ENCODE results near the gene OGDHL. TPM values are rescaled to one million over a fixed set of nuclear protein-coding genes. Genes with fewer than 3 reads are reported as not detected.
"Not testable (repeated sequence)": the region's sequence is repeated elsewhere in the genome, so short reads cannot be mapped to it uniquely, and the experiment has no call there.

OGDHL gene
- total and polyA plus RNA-seq, 9 of the 15 experiments (the other 6 are each of a cell fraction or from before 2014, with no cell fraction given), result 0.01 to 1.8 (median 0.91) TPM

DNA sequence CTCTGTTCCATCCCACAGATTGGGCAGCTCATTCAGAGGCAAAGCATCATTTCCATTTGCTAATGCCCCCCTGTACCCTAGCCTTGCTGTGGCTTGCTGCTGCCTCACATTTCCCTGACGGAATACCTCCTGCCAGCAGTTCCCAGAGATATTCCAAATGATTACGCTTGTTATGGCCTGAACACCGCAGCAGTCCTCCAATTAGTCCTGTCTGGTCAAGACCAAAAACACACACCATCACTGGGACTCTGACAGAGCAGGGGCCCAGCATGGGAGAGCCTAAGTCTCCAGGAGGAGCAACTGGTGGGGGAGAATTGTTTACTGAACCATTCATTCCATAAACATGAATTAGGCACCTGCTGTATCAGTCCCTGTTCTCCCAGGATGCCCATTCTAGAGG lies 6.1 kb downstream of the OGDHL start:
- no TSS peak for BruUV-seq (replicated peaks)

DNA sequence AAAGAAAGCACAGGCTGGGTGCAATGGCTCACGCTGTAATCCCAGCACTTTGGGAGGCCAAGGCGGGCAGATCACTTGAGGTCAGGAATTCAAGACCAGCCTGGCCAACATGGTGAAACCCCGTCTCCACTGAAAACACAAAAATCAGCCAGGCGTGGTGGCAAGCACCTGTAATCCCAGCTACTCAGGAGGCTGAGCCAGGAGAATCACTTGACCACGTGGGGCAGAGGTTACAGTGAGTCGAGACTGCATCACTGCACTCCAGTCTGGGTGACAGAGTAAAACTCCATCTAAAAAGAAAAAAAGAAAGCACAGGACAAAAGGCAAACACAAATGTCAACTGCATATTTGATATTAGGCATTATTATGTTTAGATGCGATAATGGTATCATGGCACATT lies 7.2 kb downstream of the OGDHL start:
- H3K9me1 ChIP-seq (ENCODE audit: control insufficient read depth, insufficient read depth, low read length); H3K9me3 ChIP-seq (replicated peaks; ENCODE audit: control insufficient read depth, insufficient read depth, low read depth, low read length); POLR2A ChIA-PET; H3K36me3 ChIP-seq (ENCODE audit: control insufficient read depth, insufficient read depth, low read length); H3K79me2 ChIP-seq (ENCODE audit: control insufficient read depth, insufficient read depth, low read length); H3K4me2 ChIP-seq (ENCODE audit: insufficient read depth, low read length); intact Hi-C loops (cut with micrococcal nuclease); H3K9ac ChIP-seq (ENCODE audit: insufficient read depth in 1 of 2, low read depth in 2 of 2, low read length in 2 of 2); ATAC-seq; CTCF ChIA-PET (ENCODE audit: low intra/inter-chr PET ratio); H3K27ac ChIP-seq (ENCODE audit: extremely low read depth, low read depth, low read length); in situ Hi-C loops (cut with MboI); BruUV-seq (replicated peaks); DNase-seq (ENCODE audit: extremely low read depth in 1 of 4, low spot score in 3 of 4); H3K4me1 ChIP-seq (replicated peaks in 1 of 2; ENCODE audit: control insufficient read depth in 2 of 2, insufficient read depth in 2 of 2, low read length in 2 of 2); FAIRE-seq; H2AFZ ChIP-seq (ENCODE audit: low read depth, low read length); H3K4me3 ChIP-seq: not testable (repeated sequence)
- Histone ChIP-seq H3K27me3 (ENCODE audit: control insufficient read depth in 2 of 2, insufficient read depth in 2 of 2, low read length in 2 of 2) (peaks cover 6 to 33% of the 10 kb centered on the region in 2 experiments; a peak in 4 of 5 replicates), H4K20me1 (replicated peaks; ENCODE audit: control insufficient read depth, insufficient read depth, low read length) (peaks cover 27% of the 10 kb centered on the region; the same call in 1 of the 2 replicates)
- WGBS (ENCODE audit: insufficient coverage, low coverage, missing lambda C conversion rate), result under 1% methylated on average over 7 of the region's 7 CpGs

More for the DNA sequence above, 6.1 kb downstream of the OGDHL start:
- FAIRE-seq (no peak), DNase-seq (ENCODE audit: extremely low read depth in 1 of 4, low spot score in 3 of 4) (no peak), ATAC-seq (no peak)
- intact Hi-C loops (cut with micrococcal nuclease) (no loop called here), in situ Hi-C loops (cut with MboI) (no loop called here)
- no peak overlapping the region for H3K27ac ChIP-seq (ENCODE audit: extremely low read depth, low read depth, low read length)
- no peaks in the 10 kb centered on the region for H3K79me2 ChIP-seq (ENCODE audit: control insufficient read depth, insufficient read depth, low read length)
- H2AFZ ChIP-seq (ENCODE audit: low read depth, low read length), result no peak overlapping the region
- WGBS (ENCODE audit: insufficient coverage, low coverage, missing lambda C conversion rate), result 2% methylated on average over 3 of the region's 3 CpGs
- no peaks in the 10 kb centered on the region for H3K9me3 ChIP-seq (replicated peaks; ENCODE audit: control insufficient read depth, insufficient read depth, low read depth, low read length)
- H3K9ac ChIP-seq (ENCODE audit: insufficient read depth in 1 of 2, low read depth in 2 of 2, low read length in 2 of 2), result no peak overlapping the region
- H3K4me2 ChIP-seq (ENCODE audit: insufficient read depth, low read length), result no peak overlapping the region
- H3K9me1 ChIP-seq (ENCODE audit: control insufficient read depth, insufficient read depth, low read length), result no peaks in the 10 kb centered on the region
- 0 out of 2 replicates have a peak, but pooled peaks cover 22% of the 10 kb centered on the region for H4K20me1 ChIP-seq (replicated peaks; ENCODE audit: control insufficient read depth, insufficient read depth, low read length)
- TF ChIP-seq, protein P1, sequence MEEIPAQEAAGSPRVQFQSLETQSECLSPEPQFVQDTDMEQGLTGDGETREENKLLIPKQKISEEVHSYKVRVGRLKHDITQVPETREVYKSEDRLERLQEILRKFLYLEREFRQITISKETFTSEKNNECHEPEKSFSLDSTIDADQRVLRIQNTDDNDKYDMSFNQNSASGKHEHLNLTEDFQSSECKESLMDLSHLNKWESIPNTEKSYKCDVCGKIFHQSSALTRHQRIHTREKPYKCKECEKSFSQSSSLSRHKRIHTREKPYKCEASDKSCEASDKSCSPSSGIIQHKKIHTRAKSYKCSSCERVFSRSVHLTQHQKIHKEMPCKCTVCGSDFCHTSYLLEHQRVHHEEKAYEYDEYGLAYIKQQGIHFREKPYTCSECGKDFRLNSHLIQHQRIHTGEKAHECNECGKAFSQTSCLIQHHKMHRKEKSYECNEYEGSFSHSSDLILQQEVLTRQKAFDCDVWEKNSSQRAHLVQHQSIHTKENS (CRISPR knock-in tag; IDR thresholded peaks at IDR 0.05), result no peak
- no peak for TF ChIP-seq MBD2 (IDR thresholded peaks at IDR 0.05; ENCODE audit: borderline replicate concordance, low read depth)
- no peak for TF ChIP-seq TSC22D4 (tag; IDR thresholded peaks at IDR 0.05)
- no peak for TF ChIP-seq GATAD2B (IDR thresholded peaks at IDR 0.05; ENCODE audit: borderline replicate concordance)
- no peak for TF ChIP-seq ZNF134 (CRISPR knock-in tag; conservative IDR thresholded peaks at IDR 0.05)
- TF ChIP-seq ZZZ3 (IDR thresholded peaks at IDR 0.05), result no peak
- TF ChIP-seq XRCC4 (IDR thresholded peaks at IDR 0.05; ENCODE audit: extremely low read depth, insufficient read depth, insufficient read length), result no peak
- no peak for TF ChIP-seq HNRNPUL1 (IDR thresholded peaks at IDR 0.05; ENCODE audit: low read length)
- no peak for TF ChIP-seq ZKSCAN1 (IDR thresholded peaks at IDR 0.05; ENCODE audit: low read depth, low read length)
- no peak for TF ChIP-seq TAF1 (IDR thresholded peaks at IDR 0.05; ENCODE audit: control insufficient read depth, extremely low read depth, insufficient read depth, low read length, severe bottlenecking)
- no peak for TF ChIP-seq KLF1 (tag; IDR thresholded peaks at IDR 0.05)
- no peak for TF ChIP-seq KDM2B (CRISPR knock-in tag; IDR thresholded peaks at IDR 0.05)
- no peak for TF ChIP-seq ELF4 (CRISPR knock-in tag; IDR thresholded peaks at IDR 0.05)
- H3K4me3 ChIP-seq, result no peak overlapping the region
- POLR2A ChIA-PET, result no interaction called here
- no peaks in the 10 kb centered on the region; a peak in 1 of 5 replicates for H3K4me1 ChIP-seq (replicated peaks in 1 of 2; ENCODE audit: control insufficient read depth in 2 of 2, insufficient read depth in 2 of 2, low read length in 2 of 2)
- CTCF ChIA-PET (ENCODE audit: low intra/inter-chr PET ratio), result no interaction called here
- H3K36me3 ChIP-seq (ENCODE audit: control insufficient read depth, insufficient read depth, low read length), result no peaks in the 10 kb centered on the region
- peaks cover 6 to 32% of the 10 kb centered on the region in 2 experiments; a peak in 4 of 5 replicates for H3K27me3 ChIP-seq (ENCODE audit: control insufficient read depth in 2 of 2, insufficient read depth in 2 of 2, low read length in 2 of 2)

All from K562 (cell line).